ENCODE measurements around the gene ZNHIT6.
"Not testable (repeated sequence)": the region's sequence is repeated elsewhere in the genome, so short reads cannot be mapped to it uniquely, and the experiment has no call there.

Gene ZNHIT6, protein sequence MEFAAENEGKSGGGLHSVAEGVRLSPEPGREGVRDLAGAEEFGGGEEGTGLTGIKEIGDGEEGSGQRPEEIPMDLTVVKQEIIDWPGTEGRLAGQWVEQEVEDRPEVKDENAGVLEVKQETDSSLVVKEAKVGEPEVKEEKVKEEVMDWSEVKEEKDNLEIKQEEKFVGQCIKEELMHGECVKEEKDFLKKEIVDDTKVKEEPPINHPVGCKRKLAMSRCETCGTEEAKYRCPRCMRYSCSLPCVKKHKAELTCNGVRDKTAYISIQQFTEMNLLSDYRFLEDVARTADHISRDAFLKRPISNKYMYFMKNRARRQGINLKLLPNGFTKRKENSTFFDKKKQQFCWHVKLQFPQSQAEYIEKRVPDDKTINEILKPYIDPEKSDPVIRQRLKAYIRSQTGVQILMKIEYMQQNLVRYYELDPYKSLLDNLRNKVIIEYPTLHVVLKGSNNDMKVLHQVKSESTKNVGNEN

DNA sequence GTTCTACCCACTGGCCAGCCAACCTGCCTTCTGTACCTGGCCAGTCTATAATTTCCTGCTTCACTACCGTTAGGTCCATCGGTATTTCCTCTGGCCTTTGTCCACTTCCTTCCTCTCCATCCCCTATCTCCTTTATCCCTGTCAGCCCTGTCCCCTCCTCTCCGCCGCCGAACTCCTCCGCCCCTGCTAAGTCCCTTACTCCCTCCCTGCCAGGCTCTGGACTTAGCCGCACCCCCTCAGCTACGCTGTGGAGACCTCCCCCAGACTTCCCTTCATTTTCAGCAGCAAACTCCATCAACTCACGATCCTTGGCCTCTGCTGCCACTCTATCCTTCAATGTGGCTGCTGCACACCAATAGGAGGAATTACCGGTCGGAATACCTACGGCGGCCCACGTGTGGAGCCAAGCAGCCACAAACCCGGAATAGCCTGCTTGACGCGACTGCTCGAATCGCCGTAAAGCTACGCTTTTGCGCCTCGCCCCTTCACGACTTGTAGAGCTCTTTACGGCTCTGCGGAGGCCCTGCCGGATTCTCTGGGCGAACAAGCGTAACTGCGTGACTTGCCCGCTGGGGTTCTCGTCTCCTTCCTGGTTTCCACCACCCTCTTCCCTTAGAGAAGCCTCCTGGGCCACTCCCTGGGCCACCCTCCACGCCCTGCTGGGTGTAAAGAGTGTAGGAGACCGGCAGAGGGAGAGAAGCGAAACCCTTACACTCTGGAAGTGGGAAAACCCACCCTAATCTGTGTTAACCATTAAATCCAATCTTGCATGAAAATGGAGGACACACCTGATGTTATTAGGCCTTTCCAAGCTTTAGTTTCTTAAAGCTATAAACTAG, at the start of gene ZNHIT6:
Gene ZNHIT6, minus strand, starts transcription at position 444 of the 839 bp plus-strand sequence. Its CDS starts 149 bp downstream, at position 295.
- in situ Hi-C loops (cut with HindIII; ENCODE audit: low sequenced_read_pairs) = no loop called here

DNA sequence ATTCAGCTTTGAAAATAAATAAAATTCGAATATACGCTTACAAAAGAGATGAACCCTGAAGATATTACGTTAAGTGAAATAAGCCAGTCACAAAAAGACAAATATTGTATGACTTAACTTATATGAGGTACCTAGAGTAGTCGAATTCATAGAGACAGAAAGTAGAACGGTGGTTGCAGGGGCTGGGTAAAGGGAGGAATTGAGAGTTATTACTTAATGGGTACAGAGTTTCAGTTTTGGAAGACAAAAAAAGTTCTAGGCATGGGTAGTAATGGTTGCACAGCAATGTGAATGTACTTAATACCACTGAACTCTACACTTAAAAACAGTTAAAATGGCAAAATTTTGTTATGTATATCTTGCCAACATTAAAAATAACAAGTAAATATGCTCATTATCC, 48.6 kb upstream of the ZNHIT6 start:
- in situ Hi-C loops (cut with HindIII; ENCODE audit: low sequenced_read_pairs) = no loop called here

DNA sequence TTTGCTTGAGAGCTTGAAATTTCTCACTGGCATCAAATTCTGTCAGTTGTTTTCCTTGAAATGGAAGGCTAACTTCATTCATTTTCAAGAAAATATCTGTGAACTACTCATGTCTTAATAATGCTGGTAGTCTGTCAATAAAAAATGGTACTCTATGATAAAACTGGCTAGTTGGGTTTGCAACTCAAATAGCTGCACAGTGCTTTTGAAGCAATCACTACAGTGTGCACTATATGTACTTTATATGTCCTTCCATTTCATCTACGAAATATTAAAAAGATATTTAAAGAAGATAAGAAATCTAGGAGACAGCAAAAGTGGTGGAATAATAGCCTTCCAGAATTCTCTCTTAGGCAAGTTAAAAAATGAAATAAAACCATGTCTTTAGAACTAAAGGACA, 39.9 kb upstream of the ZNHIT6 start:
- in situ Hi-C loops (cut with HindIII; ENCODE audit: low sequenced_read_pairs) = no loop called here

DNA sequence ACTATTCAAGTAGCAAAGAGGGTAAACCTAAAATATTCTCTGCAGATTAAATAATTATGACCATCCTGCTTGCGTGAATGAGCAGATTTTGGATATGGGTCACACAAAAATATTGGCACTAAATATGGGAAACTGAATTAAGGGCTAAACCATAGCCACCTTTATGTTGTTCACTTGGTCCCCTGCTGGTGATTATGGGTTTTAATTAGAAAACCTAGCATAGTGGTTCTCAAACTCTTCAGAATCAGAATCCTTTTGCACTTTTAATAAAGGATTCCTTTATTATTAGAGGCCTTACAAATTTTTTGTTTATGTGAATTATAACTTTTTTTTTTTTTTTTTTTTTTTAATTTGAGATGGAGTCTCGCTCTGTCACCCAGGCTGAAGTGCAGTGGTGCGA, 38.5 kb upstream of the ZNHIT6 start:
- in situ Hi-C loops (cut with HindIII; ENCODE audit: low sequenced_read_pairs) = no loop called here

DNA sequence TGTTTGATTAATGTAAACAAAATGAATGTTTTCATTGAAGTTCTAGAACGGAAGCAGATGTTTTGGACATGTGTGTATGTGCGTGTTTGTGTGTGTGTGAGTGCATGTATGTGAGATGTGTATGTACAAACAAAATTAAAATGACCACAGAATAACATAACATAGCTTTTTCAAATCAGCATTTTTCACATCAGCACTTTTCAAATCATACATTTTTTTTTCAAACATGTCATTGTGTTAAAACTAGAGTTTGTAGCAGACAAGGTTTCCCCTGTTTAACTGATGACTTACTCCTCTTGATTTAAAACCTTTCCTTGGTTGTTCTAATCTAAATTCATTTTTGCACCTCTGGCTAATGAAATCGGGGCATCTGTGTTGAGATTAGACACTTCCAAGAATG, 35.6 kb upstream of the ZNHIT6 start:
- in situ Hi-C loops (cut with HindIII; ENCODE audit: low sequenced_read_pairs) = no loop called here

DNA sequence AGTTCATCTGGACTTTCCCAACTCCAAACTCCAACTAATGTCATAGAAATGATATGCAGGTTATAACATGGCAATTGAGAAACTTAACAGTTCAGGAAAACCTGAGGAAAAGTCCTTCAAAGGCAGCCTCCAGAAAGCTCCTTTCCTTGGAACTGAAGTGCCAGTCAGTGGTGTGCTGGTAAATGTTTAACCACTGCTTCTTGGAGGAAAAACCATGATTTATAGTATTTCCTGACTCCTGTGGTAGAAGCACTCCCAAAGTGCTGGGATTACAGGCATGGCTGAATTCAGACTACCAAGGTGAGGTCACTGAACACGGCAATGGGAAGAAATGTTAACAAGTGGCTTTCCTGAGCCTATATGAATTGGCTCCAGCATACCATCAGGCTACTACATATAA, 26.7 kb upstream of the ZNHIT6 start:
- in situ Hi-C loops (cut with HindIII; ENCODE audit: low sequenced_read_pairs) = no loop called here

DNA sequence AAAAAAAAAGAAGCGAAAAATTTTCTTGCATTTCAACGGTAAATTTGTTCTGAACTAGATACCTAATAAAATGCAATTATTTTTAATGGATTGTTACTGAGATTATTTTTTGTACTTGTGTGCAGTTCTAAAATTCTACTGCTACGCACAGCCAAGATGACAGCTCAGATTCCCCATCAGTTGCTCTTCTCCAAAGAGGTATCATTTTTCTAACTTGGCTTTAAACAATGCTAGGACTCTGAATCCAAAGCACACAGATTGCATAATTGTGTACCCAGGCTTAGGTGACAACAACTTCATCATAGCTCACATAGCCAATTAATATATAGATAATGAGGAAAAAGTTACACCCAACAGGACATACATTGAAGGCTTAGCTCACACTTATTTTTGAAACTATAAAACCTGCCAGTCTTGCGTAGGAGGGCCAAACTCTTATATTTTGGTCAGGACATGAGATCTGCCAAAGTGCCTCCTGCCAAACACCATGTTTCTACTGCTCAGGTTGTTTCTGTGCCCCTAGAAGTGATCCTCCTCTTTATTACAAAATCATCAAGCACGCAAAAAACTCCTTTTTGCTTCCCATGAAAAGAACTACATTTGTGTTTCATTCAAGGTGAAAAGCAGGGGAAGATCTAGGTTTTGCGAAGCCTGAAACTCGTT, 10.6 kb upstream of the ZNHIT6 start:
- in situ Hi-C loops (cut with HindIII; ENCODE audit: low sequenced_read_pairs) = no loop called here

DNA sequence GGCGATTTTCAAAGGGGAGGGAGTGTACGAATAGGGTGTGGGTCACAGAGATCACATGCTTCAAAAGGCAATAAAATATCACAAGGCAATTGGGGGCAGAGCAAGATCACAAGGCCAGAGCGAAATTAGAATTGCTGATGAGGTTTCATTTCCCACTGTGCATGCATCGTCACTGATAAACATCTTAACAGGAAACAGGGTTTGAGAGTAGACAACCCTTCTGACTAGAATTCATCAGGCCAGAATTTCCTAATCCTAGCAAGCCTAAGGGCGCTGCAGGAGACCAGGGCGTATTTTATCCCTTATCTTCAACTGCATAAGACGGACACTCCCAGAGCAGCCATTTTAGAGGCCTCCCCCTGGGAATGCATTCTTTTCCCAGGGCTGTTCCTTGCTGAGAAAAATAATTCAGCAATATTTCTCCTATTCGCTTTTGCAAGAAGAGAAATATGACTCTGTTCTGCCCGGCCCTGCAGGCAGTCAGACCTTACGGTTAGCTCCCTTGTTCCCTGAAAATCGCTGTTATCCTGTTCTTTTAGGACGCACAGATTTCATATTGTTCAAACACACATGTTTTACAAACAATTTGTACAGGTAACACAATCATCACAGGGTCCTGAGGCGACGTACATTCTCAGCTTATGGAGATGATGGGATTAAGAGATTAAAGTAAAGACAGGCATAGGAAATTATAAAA, 6.3 kb upstream of the ZNHIT6 start:
- in situ Hi-C loops (cut with HindIII; ENCODE audit: low sequenced_read_pairs) = not testable (repeated sequence)

DNA sequence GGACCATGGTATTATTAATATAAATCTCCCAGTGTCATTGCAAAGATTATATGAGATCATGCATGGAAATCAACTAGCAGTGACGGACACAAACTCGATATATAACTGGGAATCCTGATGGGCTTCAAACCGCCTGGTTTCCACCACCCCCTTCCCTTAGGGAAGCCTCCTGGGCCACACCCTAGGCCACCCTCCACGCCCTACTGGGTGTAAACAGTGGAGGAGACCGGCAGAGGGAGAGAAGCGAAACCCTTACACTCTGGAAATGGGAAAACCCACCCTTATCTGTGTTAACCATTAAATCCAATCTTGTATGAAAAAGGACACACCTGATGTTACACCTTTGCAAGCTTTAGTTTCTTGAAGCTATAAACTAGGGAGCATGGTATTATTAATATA, 595 bp upstream of the ZNHIT6 start:
- in situ Hi-C loops (cut with HindIII; ENCODE audit: low sequenced_read_pairs) = no loop called here

DNA sequence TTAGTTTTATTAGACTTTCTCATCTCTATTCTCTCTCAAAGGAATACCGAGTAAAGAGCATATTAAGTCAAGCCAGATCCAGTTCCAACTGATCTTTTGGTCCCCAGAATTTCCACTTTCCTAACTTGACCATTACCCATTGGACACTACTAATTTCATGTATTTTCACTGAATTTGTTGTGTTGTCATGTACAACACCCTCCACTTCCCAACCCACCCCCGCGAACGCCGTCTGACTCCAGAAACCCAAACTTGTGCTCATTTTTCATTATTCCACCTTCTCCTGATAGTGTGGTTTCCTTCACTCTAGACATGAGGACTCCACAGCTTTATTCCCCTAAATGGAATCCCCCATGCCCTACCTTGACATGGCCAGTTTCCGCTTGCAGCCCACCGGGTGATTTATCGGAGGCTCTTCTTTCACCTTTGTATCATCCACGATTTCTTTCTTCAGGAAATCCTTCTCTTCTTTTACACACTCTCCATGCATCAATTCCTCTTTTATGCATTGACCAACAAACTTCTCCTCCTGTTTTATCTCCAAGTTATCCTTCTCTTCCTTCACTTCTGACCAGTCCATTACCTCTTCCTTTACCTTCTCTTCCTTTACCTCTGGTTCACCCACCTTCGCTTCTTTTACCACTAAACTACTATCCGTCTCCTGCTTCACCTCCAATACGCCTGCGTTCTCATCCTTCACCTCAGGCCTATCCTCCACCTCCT, 805 bp downstream of the ZNHIT6 start:
- in situ Hi-C loops (cut with HindIII; ENCODE audit: low sequenced_read_pairs) = no loop called here

DNA sequence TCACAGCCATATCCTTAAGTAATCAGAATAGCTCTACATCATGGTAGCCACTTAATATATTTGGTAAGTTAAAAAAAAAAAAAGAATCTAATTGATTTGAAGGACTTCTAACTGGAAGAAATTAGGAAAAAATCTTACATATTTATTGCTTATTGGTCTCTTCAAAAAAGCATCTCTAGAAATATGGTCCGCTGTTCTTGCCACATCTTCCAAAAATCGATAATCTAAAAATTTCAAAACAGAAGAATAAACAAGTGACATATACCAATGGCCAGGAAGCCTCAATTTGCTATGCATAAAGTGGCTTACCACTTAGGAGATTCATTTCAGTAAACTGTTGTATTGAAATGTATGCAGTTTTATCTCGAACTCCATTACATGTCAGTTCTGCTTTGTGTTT, 2.3 kb downstream of the ZNHIT6 start:
- in situ Hi-C loops (cut with HindIII; ENCODE audit: low sequenced_read_pairs) = no loop called here

DNA sequence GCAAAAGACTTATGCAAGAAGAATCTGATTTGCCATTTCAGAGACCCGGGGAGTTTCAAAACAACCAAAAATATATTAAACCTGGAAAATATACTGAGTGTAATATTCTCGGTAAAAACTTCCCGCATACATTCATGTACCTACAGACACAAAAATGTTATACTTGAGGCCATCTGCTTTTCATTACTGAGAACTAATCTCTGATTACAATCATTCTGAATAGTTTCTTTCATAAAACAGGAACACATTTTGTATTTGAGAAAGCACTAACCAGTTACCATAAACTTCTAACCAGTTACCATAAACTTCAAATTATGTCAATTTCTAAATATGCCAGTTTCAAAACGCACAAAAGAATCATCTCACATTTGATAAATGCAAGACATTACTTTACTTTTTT, 7.8 kb downstream of the ZNHIT6 start:
- in situ Hi-C loops (cut with HindIII; ENCODE audit: low sequenced_read_pairs) = no loop called here

DNA sequence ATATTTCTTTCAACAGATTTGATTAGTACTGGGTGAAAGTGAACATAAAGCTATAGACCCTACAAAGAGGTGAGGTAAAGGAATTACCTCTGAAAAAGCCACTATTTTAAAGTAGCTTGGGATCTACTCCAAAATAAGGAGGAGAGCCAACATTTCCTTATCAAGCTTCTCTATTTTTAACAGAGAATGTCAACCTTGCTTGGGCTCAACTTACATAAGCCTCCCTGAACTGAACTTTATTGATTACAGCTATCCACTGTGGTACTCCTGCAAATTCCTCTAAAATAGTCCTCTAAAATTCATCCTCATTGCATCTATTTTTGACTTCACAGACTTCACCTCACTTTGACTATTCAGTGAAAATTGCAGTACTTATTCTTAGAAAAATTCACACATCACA, 10.3 kb downstream of the ZNHIT6 start:
- in situ Hi-C loops (cut with HindIII; ENCODE audit: low sequenced_read_pairs) = loop anchor here (25.0 kb wide), 1 partner anchor 386 kb away; no protein-coding TSS in a partner anchor

DNA sequence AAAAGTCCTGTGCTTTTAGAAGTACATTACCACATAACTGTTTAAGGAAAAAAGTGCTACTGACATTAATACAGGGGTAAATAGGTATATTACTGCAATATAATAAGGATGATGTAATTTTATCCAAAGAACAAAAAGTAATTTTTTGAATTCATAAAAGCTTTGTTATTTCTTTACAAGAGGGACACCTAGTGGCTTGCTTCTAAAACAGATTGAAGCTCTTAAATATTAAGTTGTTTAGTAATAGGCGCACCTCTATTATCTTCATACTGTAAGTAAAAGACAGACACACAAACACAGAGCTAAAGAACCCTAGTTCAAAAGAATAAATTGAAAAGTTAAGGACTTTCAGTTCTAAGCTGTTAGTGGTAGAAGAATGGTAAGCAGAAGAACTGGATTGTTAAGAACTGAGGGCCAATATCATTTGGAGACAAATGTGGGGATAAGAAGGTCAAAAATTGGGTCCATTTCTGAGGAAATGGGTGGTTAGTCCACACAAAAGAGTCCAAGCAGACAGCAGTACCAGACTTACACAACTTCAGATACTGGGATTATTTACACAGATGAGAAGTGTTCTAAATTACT, 15.4 kb downstream of the ZNHIT6 start:
- in situ Hi-C loops (cut with HindIII; ENCODE audit: low sequenced_read_pairs) = loop anchor here (25.0 kb wide), 1 partner anchor 381 kb away; no protein-coding TSS in a partner anchor

DNA sequence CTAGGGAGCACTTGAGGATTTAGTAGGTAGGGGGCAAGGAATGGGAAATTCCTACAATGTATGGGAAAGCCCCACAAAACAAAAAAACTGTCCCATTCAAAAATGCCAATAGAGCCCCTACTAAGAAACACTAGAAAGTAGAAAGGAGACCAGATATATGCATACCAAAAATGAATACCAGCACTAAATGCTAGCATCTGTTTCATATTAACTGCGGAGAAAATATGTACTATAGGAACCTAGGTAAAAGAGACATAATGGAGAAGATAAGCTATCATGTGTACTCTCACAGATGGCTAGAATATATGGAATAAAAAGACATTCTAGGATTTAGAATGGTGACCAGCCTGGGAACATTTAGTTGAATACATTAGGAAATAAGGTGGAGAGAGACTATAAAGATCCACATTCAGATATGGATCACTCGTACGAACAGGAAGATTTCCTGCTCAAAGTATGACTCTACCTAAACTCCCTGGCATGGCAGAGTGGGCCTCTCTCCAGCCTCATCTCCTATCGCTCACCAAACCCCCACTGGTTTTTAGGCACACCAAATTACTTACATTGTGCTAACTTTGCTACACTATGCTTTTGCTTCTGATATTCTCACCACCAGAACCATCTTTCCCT, 18.3 kb downstream of the ZNHIT6 start:
- in situ Hi-C loops (cut with HindIII; ENCODE audit: low sequenced_read_pairs) = loop anchor here (25.0 kb wide), 1 partner anchor 378 kb away; no protein-coding TSS in a partner anchor

DNA sequence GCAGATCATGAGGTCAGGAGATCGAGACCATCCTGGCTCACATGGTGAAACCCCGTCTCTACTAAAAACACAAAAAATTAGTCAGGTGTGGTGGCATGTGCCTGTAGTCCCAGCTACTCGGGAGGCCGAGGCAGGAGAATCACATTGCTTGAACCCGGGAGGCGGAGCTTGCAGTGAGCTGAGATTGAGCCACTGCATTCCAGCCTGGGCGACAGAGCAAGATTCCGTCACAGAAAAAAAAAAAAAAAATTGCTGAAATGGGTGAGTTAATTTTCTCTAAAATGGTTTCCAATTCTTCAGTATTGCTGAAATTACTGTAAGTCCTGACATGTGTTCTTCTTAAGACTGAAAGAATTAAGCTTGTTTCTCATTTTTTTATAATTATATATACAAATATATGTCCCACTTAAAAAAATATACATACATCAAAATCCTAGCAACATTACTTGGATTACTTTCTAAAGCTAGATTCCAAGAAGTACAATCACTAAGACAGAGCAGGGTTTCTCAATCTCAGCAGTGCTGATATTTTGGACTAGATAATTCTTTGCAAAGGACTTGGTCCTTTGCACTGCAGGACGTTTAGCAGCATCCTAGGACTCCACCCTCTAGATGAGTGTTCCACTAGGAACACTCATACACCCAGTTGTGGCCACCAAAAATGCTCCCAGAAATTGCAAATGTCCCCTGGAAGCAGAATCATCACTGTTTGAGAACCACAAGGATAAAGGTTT, 24.8 kb downstream of the ZNHIT6 start:
- in situ Hi-C loops (cut with HindIII; ENCODE audit: low sequenced_read_pairs) = loop anchor here (25.0 kb wide), 1 partner anchor 371 kb away; no protein-coding TSS in a partner anchor

DNA sequence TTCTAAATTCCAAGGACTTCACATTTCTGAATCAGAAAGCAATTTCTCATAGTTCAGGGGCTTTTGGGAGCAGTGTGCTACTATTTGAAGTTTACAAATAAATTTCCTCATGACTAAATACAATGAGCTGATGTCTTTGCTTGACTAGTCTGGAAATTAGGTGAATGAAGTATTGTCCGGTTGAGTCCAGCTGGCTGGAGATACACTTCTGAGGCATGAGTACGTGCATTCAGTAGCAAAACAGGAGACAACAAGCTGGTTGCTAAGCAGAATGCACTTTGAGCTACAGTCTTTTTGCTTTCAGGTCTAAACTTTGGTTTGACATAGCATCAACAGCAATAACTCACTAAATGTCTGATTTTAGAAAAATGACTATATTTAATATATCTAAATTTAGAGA, 27.1 kb downstream of the ZNHIT6 start:
- in situ Hi-C loops (cut with HindIII; ENCODE audit: low sequenced_read_pairs) = loop anchor here (25.0 kb wide), 1 partner anchor 369 kb away; no protein-coding TSS in a partner anchor

DNA sequence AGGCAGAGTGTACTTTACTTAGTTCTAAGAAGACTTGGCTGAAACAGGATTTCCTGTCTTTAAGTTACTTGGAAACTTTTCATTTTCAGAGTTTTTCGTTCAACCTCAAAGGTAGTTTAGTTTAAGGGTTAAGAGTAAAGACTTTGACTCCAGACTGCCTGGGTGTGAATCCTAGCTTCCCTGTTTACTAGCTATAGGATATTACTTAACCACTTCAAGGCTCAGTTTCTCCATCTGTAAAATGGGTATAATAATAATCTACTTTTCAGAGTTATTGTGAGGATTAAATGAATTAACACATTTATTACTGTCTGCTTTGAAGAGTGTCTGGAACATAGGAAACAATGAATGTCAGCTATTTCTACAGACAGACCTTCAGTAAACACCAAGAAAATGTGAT, 30.0 kb downstream of the ZNHIT6 start:
- in situ Hi-C loops (cut with HindIII; ENCODE audit: low sequenced_read_pairs) = loop anchor here (25.0 kb wide), 1 partner anchor 366 kb away; no protein-coding TSS in a partner anchor
